ENCODE results near the gene DNMT1. TPM values are rescaled to one million over a fixed set of nuclear protein-coding genes. Genes with fewer than 3 reads are reported as not detected.
"Not testable (repeated sequence)": the region's sequence is repeated elsewhere in the genome, so short reads cannot be mapped to it uniquely, and the experiment has no call there.

The DNMT1 gene
- total RNA-seq, 2 donors from 2014 or later: 17.9 to 36.6 TPM

DNA sequence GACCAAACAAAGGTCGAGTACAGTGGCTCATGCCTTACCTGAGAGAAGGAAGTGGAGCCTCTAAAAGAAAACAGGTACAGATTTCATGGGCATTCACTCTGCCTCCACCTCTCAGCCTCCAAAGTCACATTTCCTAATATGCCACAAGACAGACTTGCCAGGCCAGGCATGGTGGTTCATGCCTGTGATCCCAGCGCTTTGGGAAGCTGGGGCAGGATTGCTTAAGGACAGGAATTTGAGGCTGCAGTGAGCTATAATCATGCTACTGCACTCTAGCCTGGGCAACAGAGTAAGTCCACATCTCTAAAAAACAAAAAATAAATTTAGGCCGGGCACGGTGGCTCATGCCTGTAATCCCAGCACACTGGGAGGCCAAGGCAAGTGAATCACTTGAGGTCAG is 10.9 kb upstream of the DNMT1 start:
- Histone ChIP-seq H3K4me1 (no peaks in the 10 kb centered on the region), H3K4me3 (no peak overlapping the region), H3K36me3 (replicated peaks in 1 of 2; ENCODE audit: insufficient read depth in 1 of 2, low read depth in 2 of 2) (no peaks in the 10 kb centered on the region), H3K27me3 (no peaks in the 10 kb centered on the region), H3K27ac (no peak overlapping the region), H3K9me3 (no peaks in the 10 kb centered on the region)
- ATAC-seq: no peak
- TF ChIP-seq POLR2A (IDR thresholded peaks at IDR 0.05) (no peak), CTCF (IDR thresholded peaks at IDR 0.05) (no peak)
- WGBS, 2 donors: 84 to 85% methylated on average over 4 of the region's 4 CpGs
- DNase-seq: no peak
- intact Hi-C loops (cut with DNase I): no loop called here

- no peak for TF ChIP-seq CTCF (IDR thresholded peaks at IDR 0.05)
- TF ChIP-seq POLR2A (IDR thresholded peaks at IDR 0.05): no peak
Observed at GRCh38 chr19:10203686-10204085, 8.9 kb upstream of the DNMT1 start.

DNA sequence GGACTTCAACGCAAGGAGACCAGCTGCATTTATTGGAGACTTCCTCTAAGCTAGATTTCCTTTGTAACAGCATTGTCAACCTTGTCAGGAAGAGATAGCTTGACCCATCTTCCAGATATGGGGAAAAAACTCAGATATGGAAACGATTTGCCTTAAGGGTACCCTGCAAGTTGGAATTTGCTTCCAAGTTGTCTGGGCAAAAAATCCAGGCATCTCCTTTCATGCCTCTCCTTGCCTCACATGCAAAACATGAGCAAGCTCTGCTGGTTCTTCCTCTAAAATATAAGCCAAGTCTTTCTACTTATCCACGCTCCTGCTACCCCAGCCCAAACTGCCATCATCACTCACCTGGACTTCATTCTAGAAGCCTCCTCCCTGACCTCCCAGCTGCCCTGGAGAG is 6.4 kb upstream of the DNMT1 start:
- 65 to 68% methylated on average over 3 of the region's 3 CpGs for WGBS, 2 donors
- Histone ChIP-seq H3K27me3 (no peaks in the 10 kb centered on the region), H3K4me3 (no peak overlapping the region), H3K36me3 (replicated peaks in 1 of 2; ENCODE audit: insufficient read depth in 1 of 2, low read depth in 2 of 2) (no peaks in the 10 kb centered on the region), H3K4me1 (no peaks in the 10 kb centered on the region), H3K9me3 (no peaks in the 10 kb centered on the region), H3K27ac (no peak overlapping the region)
- intact Hi-C loops (cut with DNase I): no loop called here
- ATAC-seq: no peak
- DNase-seq: no peak
- TF ChIP-seq POLR2A (IDR thresholded peaks at IDR 0.05): no peak
- no peak for TF ChIP-seq CTCF (IDR thresholded peaks at IDR 0.05)

More at GRCh38 chr19:10203686-10204085, 8.9 kb upstream of the DNMT1 start:
- no peak for DNase-seq
- intact Hi-C loops (cut with DNase I): no loop called here
- H3K9me3 ChIP-seq: no peaks in the 10 kb centered on the region
- H3K27ac ChIP-seq: no peak overlapping the region
- ATAC-seq: no peak
- no peak overlapping the region for H3K4me3 ChIP-seq
- H3K4me1 ChIP-seq: no peaks in the 10 kb centered on the region
- 81 to 83% methylated on average over 2 to 3 of the region's 3 CpGs for WGBS, 2 donors
- no peaks in the 10 kb centered on the region for H3K27me3 ChIP-seq
- no peaks in the 10 kb centered on the region for H3K36me3 ChIP-seq (replicated peaks in 1 of 2; ENCODE audit: insufficient read depth in 1 of 2, low read depth in 2 of 2)

DNA sequence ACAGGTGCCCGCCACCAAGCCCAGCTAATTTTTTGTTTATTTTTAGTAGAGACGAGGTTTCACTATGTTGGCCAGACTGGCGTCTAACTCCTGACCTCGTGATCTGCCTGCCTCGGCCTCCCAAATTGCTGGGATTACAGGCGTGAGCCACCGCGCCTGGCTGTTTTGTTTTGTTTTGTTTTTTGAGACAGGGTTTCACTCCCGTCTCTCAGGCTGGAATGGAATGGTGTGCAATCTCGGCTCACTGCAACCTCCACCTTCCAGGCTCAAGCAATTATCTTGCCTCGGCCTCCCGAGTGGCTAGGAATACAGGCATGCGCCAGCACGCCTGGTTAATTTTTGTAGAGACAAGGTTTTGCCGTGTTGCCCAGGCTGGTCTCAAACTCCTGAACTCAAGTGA is 5.3 kb upstream of the DNMT1 start:
- 82 to 83% methylated on average over 14 to 15 of the region's 15 CpGs for WGBS, 2 donors
- H3K4me3 ChIP-seq; H3K27me3 ChIP-seq; intact Hi-C loops (cut with DNase I); H3K9me3 ChIP-seq; H3K36me3 ChIP-seq (replicated peaks in 1 of 2; ENCODE audit: insufficient read depth in 1 of 2, low read depth in 2 of 2); H3K27ac ChIP-seq; H3K4me1 ChIP-seq; DNase-seq; ATAC-seq: not testable (repeated sequence)

DNA sequence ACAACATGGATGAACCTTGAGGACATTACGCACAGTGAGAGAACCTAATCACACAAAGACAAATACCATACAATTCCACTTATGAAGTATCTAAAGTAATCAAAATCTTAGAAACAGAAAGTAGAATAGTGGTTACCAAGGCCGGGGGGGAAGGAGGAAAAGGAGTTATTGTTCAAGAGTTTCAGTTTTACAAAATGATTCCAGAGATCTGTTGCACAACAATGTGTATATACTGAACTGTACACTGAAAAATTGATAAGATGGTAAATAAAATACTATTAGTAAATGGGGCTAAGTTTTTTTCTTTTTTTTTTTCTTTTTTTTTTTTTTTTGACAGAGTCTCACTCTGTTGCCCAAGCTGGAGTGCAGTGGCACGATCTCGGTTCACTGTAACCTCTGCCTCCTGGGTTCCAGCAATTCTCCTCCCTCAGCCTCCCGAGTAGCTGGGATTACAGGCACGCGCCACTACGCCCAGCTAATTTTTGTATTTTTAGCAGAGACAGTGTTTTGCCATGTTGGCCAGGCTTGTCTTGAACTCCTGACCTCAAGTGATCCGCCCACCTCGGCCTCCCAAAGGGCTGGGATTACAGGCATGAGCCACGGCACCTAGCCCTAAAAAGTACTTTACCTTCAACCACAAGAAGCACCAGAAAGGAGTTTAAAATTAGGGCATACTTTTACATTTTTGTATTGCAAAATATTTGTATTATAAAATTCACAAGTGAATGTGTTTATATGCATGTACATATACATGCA is 4.3 kb upstream of the DNMT1 start:
- H3K27me3 ChIP-seq; ATAC-seq; H3K4me3 ChIP-seq; intact Hi-C loops (cut with DNase I); H3K4me1 ChIP-seq; H3K36me3 ChIP-seq (replicated peaks in 1 of 2; ENCODE audit: insufficient read depth in 1 of 2, low read depth in 2 of 2); DNase-seq; H3K9me3 ChIP-seq: not testable (repeated sequence)
- peak overlapping the region in 1 of 4 donors; percentile 47 for H3K27ac ChIP-seq
- 56 to 60% methylated on average over 11 of the region's 11 CpGs for WGBS, 2 donors

DNA sequence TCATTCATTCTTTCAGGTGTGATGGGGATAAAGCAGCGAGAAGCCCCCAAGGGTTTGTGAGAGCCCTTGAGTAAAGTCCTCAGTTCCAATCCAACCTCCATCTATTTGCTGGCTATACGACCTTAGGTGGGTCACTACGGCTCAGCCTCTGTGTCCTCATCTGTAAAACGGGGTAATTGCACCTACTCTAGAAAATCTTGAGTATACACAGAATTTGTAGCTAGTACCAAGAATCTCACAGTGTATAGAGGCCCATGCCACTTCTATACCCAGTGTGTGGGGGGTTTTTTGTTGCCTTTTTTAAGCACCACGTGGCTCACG is 406 bp upstream of the DNMT1 start:
- no peak for TF ChIP-seq POLR2A (IDR thresholded peaks at IDR 0.05)
- no peak for TF ChIP-seq CTCF (IDR thresholded peaks at IDR 0.05)
- H3K4me3 ChIP-seq: peak overlapping the region in 1 of 2 donors; percentile 98
- H3K4me1 ChIP-seq: peaks cover 15% of the 10 kb centered on the region
- DNase-seq (no peak), ATAC-seq (no peak)
- no peaks in the 10 kb centered on the region for H3K36me3 ChIP-seq (replicated peaks in 1 of 2; ENCODE audit: insufficient read depth in 1 of 2, low read depth in 2 of 2)
- H3K27me3 ChIP-seq: no peaks in the 10 kb centered on the region
- peak overlapping the region in 3 of 4 donors; percentile 72 to 91 (median 85) for H3K27ac ChIP-seq
- intact Hi-C loops (cut with DNase I): no loop called here
- 22 to 52% methylated on average over 2 to 6 of the region's 6 CpGs for WGBS, 2 donors
- no peaks in the 10 kb centered on the region for H3K9me3 ChIP-seq

Measured in body of pancreas (tissue), 4 donors.